ENCODE data around the gene STAG1. TPM values are rescaled to one million over a fixed set of nuclear protein-coding genes. Genes with fewer than 3 reads are reported as not detected.

Gene STAG1
- total and polyA plus RNA-seq, 9 of the 15 experiments (the other 6 are each of a cell fraction or from before 2014, with no cell fraction given): 2.7 to 17.7 (median 8.8) TPM

DNA sequence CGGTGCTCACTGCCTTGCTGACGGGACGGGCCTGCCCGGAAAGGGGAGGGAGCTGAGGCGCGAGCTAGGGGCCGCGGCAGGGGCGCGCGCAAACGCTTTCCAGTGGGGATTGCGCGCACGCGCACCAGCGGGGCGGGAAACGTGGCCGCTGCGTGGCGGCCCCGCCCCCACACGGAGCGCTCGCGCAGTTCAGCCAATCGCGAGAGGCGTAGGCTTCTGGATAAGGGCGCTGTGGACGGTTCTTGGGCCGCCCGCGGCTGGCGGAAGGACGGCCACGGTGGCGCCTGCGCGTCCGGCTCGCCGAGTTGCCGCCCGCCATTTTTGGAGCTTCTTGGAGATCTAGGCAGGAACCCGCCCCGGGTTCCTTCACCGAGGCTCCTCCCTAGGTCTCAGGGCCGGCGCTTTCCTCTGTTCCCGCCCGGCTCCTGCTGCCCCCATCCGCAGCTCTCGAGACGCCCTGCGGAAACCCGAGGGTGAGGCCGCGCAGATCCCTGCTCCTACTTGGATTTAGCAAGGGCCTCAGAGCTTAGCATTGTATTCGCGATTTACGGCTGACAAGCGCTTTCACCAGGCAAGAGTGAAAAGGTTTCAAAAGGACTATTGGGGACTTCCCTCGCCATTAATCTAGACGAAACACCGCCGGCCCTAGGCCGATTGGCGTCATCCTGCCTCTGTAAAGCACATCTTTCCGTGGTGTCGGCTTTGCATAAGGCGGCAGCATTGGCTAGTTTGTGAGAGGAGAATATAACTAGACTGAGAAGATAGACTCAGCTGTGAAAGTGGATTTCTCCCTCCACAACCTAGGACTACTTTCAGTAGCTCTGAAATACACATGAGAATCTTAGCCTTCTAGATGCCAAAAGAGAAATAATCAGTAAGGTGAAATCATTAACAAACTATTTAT, 496 bp upstream of the STAG1 start (continued):
- TF ChIP-seq TAF7 (tag; IDR thresholded peaks at IDR 0.05) (peak; percentile 73), GABPA (tag; conservative IDR thresholded peaks at IDR 0.05; ENCODE audit: low read depth) (peak; percentile 57), GTF3C2 (IDR thresholded peaks at IDR 0.05; ENCODE audit: borderline replicate concordance, extremely low read depth, insufficient read length) (no peak), CHAMP1 (IDR thresholded peaks at IDR 0.05) (no peak), SUPT5H (IDR thresholded peaks at IDR 0.05) (peak; percentile 71), L3MBTL2 (IDR thresholded peaks at IDR 0.05) (peak; percentile 57), HDAC1 (IDR thresholded peaks at IDR 0.05) (0 out of 4 replicates have a peak, but pooled peaks of 1 of the 2 experiments have one; percentile 11), SLC30A9 (CRISPR knock-in tag; IDR thresholded peaks at IDR 0.05) (no peak), ZNF3 (CRISPR knock-in tag; IDR thresholded peaks at IDR 0.05) (no peak), ZNF445 (CRISPR knock-in tag; IDR thresholded peaks at IDR 0.05; ENCODE audit: low read depth) (no peak), EZH2 (IDR thresholded peaks at IDR 0.05; ENCODE audit: borderline replicate concordance, low read depth, low read length) (no peak), FOXJ2 (tag; IDR thresholded peaks at IDR 0.05) (peak; percentile 56; the same call in 1 of the 2 replicates), GATAD2A (IDR thresholded peaks at IDR 0.05) (0 out of 2 replicates have a peak, but pooled peaks have one; percentile 3), ILK (tag; IDR thresholded peaks at IDR 0.05; ENCODE audit: borderline replicate concordance, low read depth) (no peak), MTA3 (IDR thresholded peaks at IDR 0.05; ENCODE audit: borderline replicate concordance) (peak; percentile 59), XRCC3 (IDR thresholded peaks at IDR 0.05) (no peak)
- TF ChIP-seq, protein P1, sequence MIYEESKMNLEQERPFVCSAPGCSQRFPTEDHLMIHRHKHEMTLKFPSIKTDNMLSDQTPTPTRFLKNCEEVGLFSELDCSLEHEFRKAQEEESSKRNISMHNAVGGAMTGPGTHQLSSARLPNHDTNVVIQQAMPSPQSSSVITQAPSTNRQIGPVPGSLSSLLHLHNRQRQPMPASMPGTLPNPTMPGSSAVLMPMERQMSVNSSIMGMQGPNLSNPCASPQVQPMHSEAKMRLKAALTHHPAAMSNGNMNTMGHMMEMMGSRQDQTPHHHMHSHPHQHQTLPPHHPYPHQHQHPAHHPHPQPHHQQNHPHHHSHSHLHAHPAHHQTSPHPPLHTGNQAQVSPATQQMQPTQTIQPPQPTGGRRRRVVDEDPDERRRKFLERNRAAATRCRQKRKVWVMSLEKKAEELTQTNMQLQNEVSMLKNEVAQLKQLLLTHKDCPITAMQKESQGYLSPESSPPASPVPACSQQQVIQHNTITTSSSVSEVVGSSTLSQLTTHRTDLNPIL (CRISPR knock-in tag; IDR thresholded peaks at IDR 0.05): no peak
- TF ChIP-seq, protein P2, sequence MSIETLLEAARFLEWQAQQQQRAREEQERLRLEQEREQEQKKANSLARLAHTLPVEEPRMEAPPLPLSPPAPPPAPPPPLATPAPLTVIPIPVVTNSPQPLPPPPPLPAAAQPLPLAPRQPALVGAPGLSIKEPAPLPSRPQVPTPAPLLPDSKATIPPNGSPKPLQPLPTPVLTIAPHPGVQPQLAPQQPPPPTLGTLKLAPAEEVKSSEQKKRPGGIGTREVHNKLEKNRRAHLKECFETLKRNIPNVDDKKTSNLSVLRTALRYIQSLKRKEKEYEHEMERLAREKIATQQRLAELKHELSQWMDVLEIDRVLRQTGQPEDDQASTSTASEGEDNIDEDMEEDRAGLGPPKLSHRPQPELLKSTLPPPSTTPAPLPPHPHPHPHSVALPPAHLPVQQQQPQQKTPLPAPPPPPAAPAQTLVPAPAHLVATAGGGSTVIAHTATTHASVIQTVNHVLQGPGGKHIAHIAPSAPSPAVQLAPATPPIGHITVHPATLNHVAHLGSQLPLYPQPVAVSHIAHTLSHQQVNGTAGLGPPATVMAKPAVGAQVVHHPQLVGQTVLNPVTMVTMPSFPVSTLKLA (conservative IDR thresholded peaks at IDR 0.05): peak; percentile 66 to 80
- TF ChIP-seq, protein P3, sequence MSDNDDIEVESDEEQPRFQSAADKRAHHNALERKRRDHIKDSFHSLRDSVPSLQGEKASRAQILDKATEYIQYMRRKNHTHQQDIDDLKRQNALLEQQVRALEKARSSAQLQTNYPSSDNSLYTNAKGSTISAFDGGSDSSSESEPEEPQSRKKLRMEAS (CRISPR knock-in tag; IDR thresholded peaks at IDR 0.05): peak; percentile 93

Measured in K562 (cell line).